GM12865 (cell line): ENCODE measurements around the gene RARS2.
A peak's percentile ranks its signal among the peaks of the same experiment; 100 is the strongest.

ENCODE experiments used
- DNase-seq: peaks from one replicate; pipeline ENCODE4 v3.0.0; 2010; ENCODE audit warnings: low read depth
- H3K4me3 ChIP-seq: 2 replicates; pipeline ENCODE4 v1.5.1; 2011; ENCODE audit warnings: mild to moderate bottlenecking, low read depth, low read length, control low read depth
- CTCF ChIP-seq: IDR thresholded peaks from 2 replicates; pipeline ENCODE4 v1.5.1; 2011; ENCODE audit warnings: low read length, control low read depth, low read depth, inconsistent platforms; ENCODE audit not compliant: insufficient read depth; ENCODE audit errors: missing control alignments

The RARS2 gene

GRCh38 chr6:87472525-87473418 lies 117.0 kb downstream of the RARS2 start, which contains the start of gene SLC35A1:
Gene SLC35A1, plus strand, starts transcription at chr6:87472974. Its CDS starts 30 bp downstream, at chr6:87473004.
- H3K4me3 ChIP-seq, result peak within 1 kb of the TSS; percentile 82
- DNase-seq, result peak; percentile 90
- peak; percentile 11 for TF ChIP-seq CTCF

- DNase-seq, result no peak
- no peak overlapping the region for H3K4me3 ChIP-seq
- TF ChIP-seq CTCF, result no peak
These were observed 124.7 kb downstream of the RARS2 start for GRCh38 chr6:87465051-87465450.
